Neutrophil (primary cell): ENCODE results near the gene GALK1.
"Not testable (repeated sequence)": the region's sequence is repeated elsewhere in the genome, so short reads cannot be mapped to it uniquely, and the experiment has no call there.

Source experiments
- H3K27ac ChIP-seq: fragments of 200-600 bp; sonication (generic); 2 replicates; pipeline ENCODE4 v1.5.1; 2016; ENCODE audit warnings: mild to moderate bottlenecking, moderate library complexity
- H3K27me3 ChIP-seq: fragments of 200-600 bp; sonication (generic); 2 replicates; pipeline ENCODE4 v1.6.0; 2016; ENCODE audit warnings: mild to moderate bottlenecking
- H3K36me3 ChIP-seq: fragments of 200-600 bp; sonication (generic); 2 replicates; pipeline ENCODE4 v1.5.1; 2017
- H3K4me1 ChIP-seq, 2 experiments: fragments of 200-600 bp in 1 of 2; sonication (generic) in 1 of 2; 1 replicate in 1 of 2; 2 replicates in 1 of 2; pipeline versions ENCODE4 v1.5.1 to v1.6.1; 2013 to 2016; ENCODE audit warnings: low read depth in 1 of 2, low read length in 1 of 2, mild to moderate bottlenecking in 1 of 2, moderate library complexity in 1 of 2; ENCODE audit not compliant: control insufficient read depth in 1 of 2, insufficient read depth in 1 of 2
- H3K4me3 ChIP-seq, 2 experiments: fragments of 200-600 bp in 1 of 2; sonication (generic) in 1 of 2; 1 replicate in 1 of 2; 2 replicates in 1 of 2; pipeline ENCODE4 v1.5.1; 2013 to 2016; ENCODE audit warnings: low read depth in 1 of 2, low read length in 1 of 2, mild to moderate bottlenecking in 1 of 2, moderate library complexity in 1 of 2
- H3K9me3 ChIP-seq: fragments of 200-600 bp; sonication (generic); 2 replicates; pipeline ENCODE4 v1.5.1; 2016
- TF ChIP-seq, protein P1 (sequence below): fragments of 200-600 bp; sonication (generic); IDR thresholded peaks from 2 replicates; pipeline ENCODE4 v1.5.1; 2016; ENCODE audit warnings: antibody characterized with exemption

GALK1 gene

GRCh38 chr17:75764711-75765421 lies at the start of gene GALK1:
TSS of gene GALK1 (minus strand) at chr17:75765192. CDS start at chr17:75765136, 56 bp downstream.
- H3K9me3 ChIP-seq = no peaks in the 10 kb centered on the region
- H3K4me3 ChIP-seq = peak within 1 kb of the TSS; percentile 84 to 99
- H3K27ac ChIP-seq = peak within 1 kb of the TSS; percentile 85
- peaks cover 16 to 17% of the 10 kb centered on the region in 2 experiments for H3K4me1 ChIP-seq
- H3K27me3 ChIP-seq = no peaks in the 10 kb centered on the region
- TF ChIP-seq, protein P1, sequence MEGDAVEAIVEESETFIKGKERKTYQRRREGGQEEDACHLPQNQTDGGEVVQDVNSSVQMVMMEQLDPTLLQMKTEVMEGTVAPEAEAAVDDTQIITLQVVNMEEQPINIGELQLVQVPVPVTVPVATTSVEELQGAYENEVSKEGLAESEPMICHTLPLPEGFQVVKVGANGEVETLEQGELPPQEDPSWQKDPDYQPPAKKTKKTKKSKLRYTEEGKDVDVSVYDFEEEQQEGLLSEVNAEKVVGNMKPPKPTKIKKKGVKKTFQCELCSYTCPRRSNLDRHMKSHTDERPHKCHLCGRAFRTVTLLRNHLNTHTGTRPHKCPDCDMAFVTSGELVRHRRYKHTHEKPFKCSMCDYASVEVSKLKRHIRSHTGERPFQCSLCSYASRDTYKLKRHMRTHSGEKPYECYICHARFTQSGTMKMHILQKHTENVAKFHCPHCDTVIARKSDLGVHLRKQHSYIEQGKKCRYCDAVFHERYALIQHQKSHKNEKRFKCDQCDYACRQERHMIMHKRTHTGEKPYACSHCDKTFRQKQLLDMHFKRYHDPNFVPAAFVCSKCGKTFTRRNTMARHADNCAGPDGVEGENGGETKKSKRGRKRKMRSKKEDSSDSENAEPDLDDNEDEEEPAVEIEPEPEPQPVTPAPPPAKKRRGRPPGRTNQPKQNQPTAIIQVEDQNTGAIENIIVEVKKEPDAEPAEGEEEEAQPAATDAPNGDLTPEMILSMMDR = peak; percentile 78
- no peaks in the 10 kb centered on the region for H3K36me3 ChIP-seq

GRCh38 chr17:75814021-75814395 lies 49.0 kb upstream of the GALK1 start:
- Histone ChIP-seq H3K36me3 (peaks cover 69% of the 10 kb centered on the region), H3K4me1 (no peaks in the 10 kb centered on the region), H3K27ac (no peak overlapping the region), H3K27me3 (no peaks in the 10 kb centered on the region), H3K9me3 (no peaks in the 10 kb centered on the region), H3K4me3 (no peak overlapping the region)
- TF ChIP-seq, protein P1 = no peak

GRCh38 chr17:75813081-75814020 lies 48.4 kb upstream of the GALK1 start:
- no peaks in the 10 kb centered on the region for H3K4me1 ChIP-seq
- H3K27me3 ChIP-seq = no peaks in the 10 kb centered on the region
- H3K36me3 ChIP-seq = peaks cover 62% of the 10 kb centered on the region
- H3K27ac ChIP-seq = no peak overlapping the region
- TF ChIP-seq, protein P1 = no peak
- no peak overlapping the region for H3K4me3 ChIP-seq
- no peaks in the 10 kb centered on the region for H3K9me3 ChIP-seq

DNA sequence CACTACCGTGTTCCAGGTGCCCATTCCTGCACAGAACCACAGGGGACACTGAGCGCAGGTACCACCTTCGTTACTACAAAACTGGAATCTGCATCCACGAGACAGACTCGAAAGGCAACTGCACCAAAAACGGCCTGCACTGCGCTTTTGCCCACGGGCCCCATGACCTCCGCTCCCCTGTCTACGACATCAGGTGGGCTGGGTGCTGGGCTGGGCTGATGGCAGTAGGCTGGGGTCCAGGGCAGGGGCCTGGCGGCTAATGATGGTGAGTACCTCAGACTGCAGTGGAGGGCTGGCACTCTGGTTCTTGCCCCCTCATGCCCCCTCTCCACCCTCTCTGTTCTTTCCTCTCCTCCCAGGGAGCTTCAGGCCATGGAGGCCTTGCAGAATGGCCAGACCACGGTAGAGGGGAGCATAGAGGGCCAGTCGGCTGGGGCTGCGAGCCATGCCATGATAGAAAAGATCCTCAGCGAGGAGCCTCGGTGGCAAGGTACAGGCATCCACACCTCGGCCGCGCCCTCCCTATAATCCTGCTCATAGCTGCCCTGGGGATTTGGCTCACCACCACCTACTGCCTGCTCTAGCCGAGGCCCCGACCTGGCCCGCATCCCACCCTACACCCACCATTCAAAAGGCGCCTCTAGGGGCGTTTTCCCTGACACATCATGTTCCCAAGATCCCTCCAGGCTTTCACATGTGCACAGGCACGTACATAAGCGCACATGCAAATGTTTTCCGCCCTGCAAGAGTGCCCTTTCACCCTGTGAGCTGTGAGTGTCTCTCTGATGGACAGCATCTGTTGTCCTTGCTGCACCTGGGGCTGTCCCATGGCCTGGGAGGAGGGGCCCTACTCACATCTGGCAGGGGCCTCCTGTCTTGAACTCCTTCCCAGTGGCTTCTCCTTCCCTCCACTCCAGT lies 47.4 kb upstream of the GALK1 start:
- Histone ChIP-seq H3K27me3 (no peaks in the 10 kb centered on the region), H3K4me3 (no peak overlapping the region), H3K36me3 (peaks cover 55% of the 10 kb centered on the region), H3K9me3 (no peaks in the 10 kb centered on the region), H3K27ac (no peak overlapping the region), H3K4me1 (no peaks in the 10 kb centered on the region)
- TF ChIP-seq, protein P1 = no peak

DNA sequence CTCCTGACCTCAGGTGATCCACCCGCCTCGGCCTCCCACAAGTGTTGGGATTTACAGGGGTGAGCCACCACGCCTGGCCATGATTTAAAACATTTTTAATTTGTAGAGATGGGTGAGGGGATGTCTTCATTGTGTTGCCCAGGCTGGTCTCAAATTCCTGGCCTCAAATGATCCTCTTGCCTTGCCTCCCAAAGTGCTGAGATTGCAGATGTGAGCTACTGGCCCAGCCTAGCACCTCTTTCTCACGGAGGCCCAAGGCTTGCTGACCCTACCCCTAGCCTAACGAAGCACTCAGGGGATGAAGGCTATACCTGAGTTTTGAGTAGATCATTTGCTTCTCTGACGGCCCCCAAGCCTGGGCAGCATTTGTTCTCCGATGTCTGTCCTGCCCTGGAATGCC lies 46.2 kb upstream of the GALK1 start:
- H3K4me1 ChIP-seq = no peaks in the 10 kb centered on the region
- H3K9me3 ChIP-seq = no peaks in the 10 kb centered on the region
- H3K4me3 ChIP-seq = no peak overlapping the region
- H3K36me3 ChIP-seq = peaks cover 55% of the 10 kb centered on the region
- TF ChIP-seq, protein P1 = no peak
- H3K27me3 ChIP-seq = no peaks in the 10 kb centered on the region
- no peak overlapping the region for H3K27ac ChIP-seq

DNA sequence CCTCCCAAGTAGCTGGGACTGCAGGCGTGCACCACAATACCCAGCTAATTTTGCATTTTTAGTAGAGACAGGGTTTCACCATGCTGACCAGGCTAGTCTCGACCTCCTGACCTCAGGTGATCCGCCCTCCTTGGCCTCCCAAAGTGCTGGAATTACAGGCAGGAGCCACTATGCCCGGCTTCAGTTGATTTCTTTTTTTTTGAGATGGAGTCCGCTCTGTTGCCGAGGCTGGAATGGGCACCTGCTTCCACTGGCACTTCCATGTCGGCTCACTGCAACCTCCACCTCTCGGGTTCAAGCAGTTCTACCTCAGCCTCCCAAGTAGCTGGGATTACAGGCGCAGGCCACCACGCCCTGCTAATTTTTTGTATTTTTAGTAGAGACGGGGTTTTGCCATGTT lies 45.8 kb upstream of the GALK1 start:
- not testable (repeated sequence) for H3K27me3 ChIP-seq, H3K4me3 ChIP-seq, H3K4me1 ChIP-seq, H3K9me3 ChIP-seq, H3K27ac ChIP-seq
- peaks cover 55% of the 10 kb centered on the region for H3K36me3 ChIP-seq
